Measurements from ENCODE around the gene NCR3LG1. TPM values are rescaled to one million over a fixed set of nuclear protein-coding genes. Genes with fewer than 3 reads are reported as not detected.

The NCR3LG1 gene
- polyA plus RNA-seq, 2 of the 4 experiments (the other 2 are of a cell fraction) = 1.1 to 2.4 TPM

DNA sequence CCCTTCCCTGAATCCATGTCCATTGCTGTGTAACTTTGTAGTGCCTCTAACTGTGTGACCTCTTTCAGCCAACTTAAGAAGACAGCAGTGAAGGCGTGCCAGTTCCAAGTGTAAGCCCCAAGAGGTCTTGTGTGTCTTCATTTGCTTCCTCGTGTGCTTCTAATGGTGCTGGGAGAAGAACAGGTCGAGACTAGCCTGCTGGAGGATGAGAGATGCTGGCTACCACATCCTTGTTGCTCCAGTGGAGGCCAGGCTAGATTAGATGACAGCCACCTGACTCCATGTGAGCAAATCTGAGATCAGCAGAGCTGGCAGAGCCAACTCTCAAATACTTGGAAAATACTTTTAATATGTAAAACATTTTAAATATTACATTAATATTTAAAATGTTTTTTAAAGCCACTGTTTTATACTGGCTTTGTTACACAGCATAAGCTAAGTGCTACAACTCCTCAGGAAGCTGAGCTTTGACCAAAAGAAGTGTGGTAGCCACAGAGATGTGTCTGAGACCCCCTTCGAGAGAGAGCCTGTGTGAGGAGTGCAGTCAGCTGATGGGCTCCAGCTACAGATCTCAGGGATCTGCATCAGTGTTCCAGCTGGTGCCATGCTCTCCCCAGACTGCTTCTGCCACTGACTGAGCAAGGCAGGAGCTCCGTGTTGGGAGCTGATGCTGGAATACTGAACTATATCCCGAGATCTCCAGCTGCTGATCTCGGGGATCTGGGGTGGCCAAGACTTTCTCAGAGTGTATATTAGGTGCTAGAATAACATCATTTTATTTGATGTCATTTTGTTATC lies 28.0 kb downstream of the NCR3LG1 start:
- Histone ChIP-seq H3K9me3 (0 out of 3 replicates have a peak, but pooled peaks cover 5% of the 10 kb centered on the region), H3K4me2 (no peak overlapping the region), H3K4me3 (no peak overlapping the region), H3K27ac (no peak overlapping the region), H3K4me1 (no peaks in the 10 kb centered on the region)
- FAIRE-seq = no peak
- ChIA-PET CTCF (interaction anchor here (1.3 to 21.5 kb wide), 4 partner anchors 9 to 150 kb away, joined by 4 to 1119 read pairs (median 11); partner anchors contain the start of gene KCNJ11), POLR2A (no interaction called here)
- ATAC-seq = no peak
- DNase-seq (ENCODE audit: low read depth in 1 of 2, low spot score in 1 of 2) = no peak
- WGBS (ENCODE audit: missing lambda C conversion rate) = 50% methylated on average over 6 of the region's 7 CpGs
- TF ChIP-seq, protein P1, sequence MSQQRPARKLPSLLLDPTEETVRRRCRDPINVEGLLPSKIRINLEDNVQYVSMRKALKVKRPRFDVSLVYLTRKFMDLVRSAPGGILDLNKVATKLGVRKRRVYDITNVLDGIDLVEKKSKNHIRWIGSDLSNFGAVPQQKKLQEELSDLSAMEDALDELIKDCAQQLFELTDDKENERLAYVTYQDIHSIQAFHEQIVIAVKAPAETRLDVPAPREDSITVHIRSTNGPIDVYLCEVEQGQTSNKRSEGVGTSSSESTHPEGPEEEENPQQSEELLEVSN (IDR thresholded peaks at IDR 0.05; ENCODE audit: borderline replicate concordance, low read depth) = no peak
- TF ChIP-seq EHF (CRISPR knock-in tag; IDR thresholded peaks at IDR 0.05) (no peak), KDM5A (IDR thresholded peaks at IDR 0.05) (no peak), POLR2A (IDR thresholded peaks at IDR 0.05; ENCODE audit: low read length) (no peak), EP300 (IDR thresholded peaks at IDR 0.05) (no peak), FOSB (CRISPR knock-in tag; IDR thresholded peaks at IDR 0.05) (no peak), ZC3H11A (IDR thresholded peaks at IDR 0.05) (no peak), RNF2 (IDR thresholded peaks at IDR 0.05; ENCODE audit: borderline replicate concordance, low read depth) (no peak), JUNB (IDR thresholded peaks at IDR 0.05) (no peak), ZSCAN20 (CRISPR knock-in tag; IDR thresholded peaks at IDR 0.05) (no peak), HOXA7 (CRISPR knock-in tag; IDR thresholded peaks at IDR 0.05) (no peak), CBX2 (IDR thresholded peaks at IDR 0.05; ENCODE audit: borderline replicate concordance, low read depth) (no peak), GATA3 (IDR thresholded peaks at IDR 0.05; ENCODE audit: borderline replicate concordance) (no peak), ESRRA (IDR thresholded peaks at IDR 0.05; ENCODE audit: borderline replicate concordance, low read length) (no peak)
- TF ChIP-seq, protein P2, sequence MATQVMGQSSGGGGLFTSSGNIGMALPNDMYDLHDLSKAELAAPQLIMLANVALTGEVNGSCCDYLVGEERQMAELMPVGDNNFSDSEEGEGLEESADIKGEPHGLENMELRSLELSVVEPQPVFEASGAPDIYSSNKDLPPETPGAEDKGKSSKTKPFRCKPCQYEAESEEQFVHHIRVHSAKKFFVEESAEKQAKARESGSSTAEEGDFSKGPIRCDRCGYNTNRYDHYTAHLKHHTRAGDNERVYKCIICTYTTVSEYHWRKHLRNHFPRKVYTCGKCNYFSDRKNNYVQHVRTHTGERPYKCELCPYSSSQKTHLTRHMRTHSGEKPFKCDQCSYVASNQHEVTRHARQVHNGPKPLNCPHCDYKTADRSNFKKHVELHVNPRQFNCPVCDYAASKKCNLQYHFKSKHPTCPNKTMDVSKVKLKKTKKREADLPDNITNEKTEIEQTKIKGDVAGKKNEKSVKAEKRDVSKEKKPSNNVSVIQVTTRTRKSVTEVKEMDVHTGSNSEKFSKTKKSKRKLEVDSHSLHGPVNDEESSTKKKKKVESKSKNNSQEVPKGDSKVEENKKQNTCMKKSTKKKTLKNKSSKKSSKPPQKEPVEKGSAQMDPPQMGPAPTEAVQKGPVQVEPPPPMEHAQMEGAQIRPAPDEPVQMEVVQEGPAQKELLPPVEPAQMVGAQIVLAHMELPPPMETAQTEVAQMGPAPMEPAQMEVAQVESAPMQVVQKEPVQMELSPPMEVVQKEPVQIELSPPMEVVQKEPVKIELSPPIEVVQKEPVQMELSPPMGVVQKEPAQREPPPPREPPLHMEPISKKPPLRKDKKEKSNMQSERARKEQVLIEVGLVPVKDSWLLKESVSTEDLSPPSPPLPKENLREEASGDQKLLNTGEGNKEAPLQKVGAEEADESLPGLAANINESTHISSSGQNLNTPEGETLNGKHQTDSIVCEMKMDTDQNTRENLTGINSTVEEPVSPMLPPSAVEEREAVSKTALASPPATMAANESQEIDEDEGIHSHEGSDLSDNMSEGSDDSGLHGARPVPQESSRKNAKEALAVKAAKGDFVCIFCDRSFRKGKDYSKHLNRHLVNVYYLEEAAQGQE (IDR thresholded peaks at IDR 0.05) = no peak
- TF ChIP-seq, protein P3, sequence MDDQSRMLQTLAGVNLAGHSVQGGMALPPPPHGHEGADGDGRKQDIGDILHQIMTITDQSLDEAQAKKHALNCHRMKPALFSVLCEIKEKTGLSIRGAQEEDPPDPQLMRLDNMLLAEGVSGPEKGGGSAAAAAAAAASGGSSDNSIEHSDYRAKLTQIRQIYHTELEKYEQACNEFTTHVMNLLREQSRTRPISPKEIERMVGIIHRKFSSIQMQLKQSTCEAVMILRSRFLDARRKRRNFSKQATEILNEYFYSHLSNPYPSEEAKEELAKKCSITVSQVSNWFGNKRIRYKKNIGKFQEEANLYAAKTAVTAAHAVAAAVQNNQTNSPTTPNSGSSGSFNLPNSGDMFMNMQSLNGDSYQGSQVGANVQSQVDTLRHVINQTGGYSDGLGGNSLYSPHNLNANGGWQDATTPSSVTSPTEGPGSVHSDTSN (IDR thresholded peaks at IDR 0.05) = no peak

DNA sequence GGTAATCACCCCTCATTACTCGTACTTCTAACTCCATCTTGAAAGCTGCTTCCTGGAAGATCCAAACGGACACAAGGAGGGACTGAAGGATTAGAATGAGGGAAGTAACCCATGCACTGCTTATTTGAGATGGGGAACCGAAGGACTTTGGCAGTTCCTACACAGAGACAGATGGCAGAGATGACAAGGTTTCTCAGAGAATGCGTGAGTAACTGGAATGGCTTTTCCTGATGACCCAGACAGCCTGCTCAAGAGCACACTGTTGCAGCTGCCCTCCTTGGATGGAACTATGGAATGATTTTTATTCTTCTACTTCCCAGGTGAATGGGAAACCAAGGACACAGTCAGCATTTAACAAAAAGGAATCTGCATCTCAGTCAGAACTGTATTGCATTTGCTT lies 29.6 kb downstream of the NCR3LG1 start:
- no peak for FAIRE-seq
- H3K4me1 ChIP-seq = no peaks in the 10 kb centered on the region
- WGBS (ENCODE audit: missing lambda C conversion rate) = 53% methylated on average over 4 of the region's 4 CpGs
- no peak for ATAC-seq
- POLR2A ChIA-PET = no interaction called here
- no peak for DNase-seq (ENCODE audit: low read depth in 1 of 2, low spot score in 1 of 2)
- H3K4me2 ChIP-seq = no peak overlapping the region
- TF ChIP-seq HOXA7 (CRISPR knock-in tag; IDR thresholded peaks at IDR 0.05) (no peak), CBX2 (IDR thresholded peaks at IDR 0.05; ENCODE audit: borderline replicate concordance, low read depth) (no peak), POLR2A (IDR thresholded peaks at IDR 0.05; ENCODE audit: low read length) (no peak), GATA3 (IDR thresholded peaks at IDR 0.05; ENCODE audit: borderline replicate concordance) (no peak)
- TF ChIP-seq, protein P4, sequence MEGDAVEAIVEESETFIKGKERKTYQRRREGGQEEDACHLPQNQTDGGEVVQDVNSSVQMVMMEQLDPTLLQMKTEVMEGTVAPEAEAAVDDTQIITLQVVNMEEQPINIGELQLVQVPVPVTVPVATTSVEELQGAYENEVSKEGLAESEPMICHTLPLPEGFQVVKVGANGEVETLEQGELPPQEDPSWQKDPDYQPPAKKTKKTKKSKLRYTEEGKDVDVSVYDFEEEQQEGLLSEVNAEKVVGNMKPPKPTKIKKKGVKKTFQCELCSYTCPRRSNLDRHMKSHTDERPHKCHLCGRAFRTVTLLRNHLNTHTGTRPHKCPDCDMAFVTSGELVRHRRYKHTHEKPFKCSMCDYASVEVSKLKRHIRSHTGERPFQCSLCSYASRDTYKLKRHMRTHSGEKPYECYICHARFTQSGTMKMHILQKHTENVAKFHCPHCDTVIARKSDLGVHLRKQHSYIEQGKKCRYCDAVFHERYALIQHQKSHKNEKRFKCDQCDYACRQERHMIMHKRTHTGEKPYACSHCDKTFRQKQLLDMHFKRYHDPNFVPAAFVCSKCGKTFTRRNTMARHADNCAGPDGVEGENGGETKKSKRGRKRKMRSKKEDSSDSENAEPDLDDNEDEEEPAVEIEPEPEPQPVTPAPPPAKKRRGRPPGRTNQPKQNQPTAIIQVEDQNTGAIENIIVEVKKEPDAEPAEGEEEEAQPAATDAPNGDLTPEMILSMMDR (IDR thresholded peaks at IDR 0.05) = no peak
- TF ChIP-seq, protein P5, sequence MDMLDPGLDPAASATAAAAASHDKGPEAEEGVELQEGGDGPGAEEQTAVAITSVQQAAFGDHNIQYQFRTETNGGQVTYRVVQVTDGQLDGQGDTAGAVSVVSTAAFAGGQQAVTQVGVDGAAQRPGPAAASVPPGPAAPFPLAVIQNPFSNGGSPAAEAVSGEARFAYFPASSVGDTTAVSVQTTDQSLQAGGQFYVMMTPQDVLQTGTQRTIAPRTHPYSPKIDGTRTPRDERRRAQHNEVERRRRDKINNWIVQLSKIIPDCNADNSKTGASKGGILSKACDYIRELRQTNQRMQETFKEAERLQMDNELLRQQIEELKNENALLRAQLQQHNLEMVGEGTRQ (IDR thresholded peaks at IDR 0.05) = no peak
- no peak overlapping the region for H3K27ac ChIP-seq
- 0 out of 3 replicates have a peak, but pooled peaks cover 5% of the 10 kb centered on the region for H3K9me3 ChIP-seq
- CTCF ChIA-PET = interaction anchor here (1.6 to 21.5 kb wide), 3 partner anchors 15 to 132 kb away, joined by 3 to 1119 read pairs (median 56); no protein-coding TSS in a partner anchor
- no peak overlapping the region for H3K4me3 ChIP-seq

All from A549 (cell line).